Measurements from ENCODE around the gene IGFLR1. TPM values are rescaled to one million over a fixed set of nuclear protein-coding genes. Genes with fewer than 3 reads are reported as not detected.

IGFLR1 gene
- total and polyA plus RNA-seq, 12 donors: 4.9 to 35.3 (median 14.7) TPM

DNA sequence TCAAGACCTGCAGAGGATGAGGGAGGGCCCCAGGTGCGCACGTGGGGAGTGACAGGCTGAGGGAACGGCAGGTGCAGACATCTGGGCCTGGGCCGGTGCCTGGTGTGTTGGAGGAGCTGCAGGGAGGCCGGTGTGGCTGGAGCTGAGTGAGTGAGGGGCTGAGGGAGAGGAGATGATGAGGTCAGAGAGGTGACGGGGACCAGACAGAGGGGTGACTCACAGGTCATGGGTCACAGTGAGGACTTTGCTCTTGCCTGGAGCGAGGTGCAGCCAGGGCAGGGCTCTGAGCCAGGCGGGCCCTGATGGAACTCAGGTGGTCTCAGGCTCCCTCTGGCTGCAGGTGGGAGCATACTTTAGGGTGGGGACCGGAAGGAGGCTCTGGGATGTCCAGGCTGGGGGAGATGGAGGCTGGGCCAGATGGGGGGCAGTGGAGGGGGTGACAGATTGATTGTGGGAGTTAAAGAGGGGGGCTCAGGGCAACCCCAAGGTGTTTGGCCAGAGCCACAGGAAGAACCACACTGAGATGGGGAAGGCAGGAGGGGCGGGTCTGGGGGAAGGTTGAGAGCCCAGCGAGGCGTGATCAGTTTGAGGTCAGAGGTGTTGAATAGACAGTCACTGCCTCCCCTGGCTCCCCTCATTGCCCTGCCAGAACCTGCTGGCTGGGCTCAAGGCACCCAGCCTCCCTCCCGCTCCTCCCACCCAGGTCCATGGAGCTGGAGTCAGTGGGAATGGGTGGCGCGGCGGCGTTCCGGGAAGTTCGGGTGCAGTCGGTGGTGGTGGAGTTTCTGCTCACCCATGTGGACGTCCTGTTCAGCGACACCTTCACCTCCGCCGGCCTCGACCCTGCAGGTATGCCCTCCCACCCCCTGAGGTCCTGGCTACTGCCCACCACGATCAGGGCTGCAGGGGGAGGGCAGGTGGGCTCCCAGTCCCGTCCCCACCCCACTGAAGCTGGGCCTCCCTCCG, 41.5 kb upstream of the IGFLR1 start:
- peaks cover 0 to 6% of the 10 kb centered on the region in 2 donors for H3K36me3 ChIP-seq (replicated peaks in 1 of 2)
- H3K27ac ChIP-seq: no peak overlapping the region
- no peaks in the 10 kb centered on the region for H3K9me3 ChIP-seq (replicated peaks in 1 of 3)
- DNase-seq: no peak
- TF ChIP-seq, protein P1, sequence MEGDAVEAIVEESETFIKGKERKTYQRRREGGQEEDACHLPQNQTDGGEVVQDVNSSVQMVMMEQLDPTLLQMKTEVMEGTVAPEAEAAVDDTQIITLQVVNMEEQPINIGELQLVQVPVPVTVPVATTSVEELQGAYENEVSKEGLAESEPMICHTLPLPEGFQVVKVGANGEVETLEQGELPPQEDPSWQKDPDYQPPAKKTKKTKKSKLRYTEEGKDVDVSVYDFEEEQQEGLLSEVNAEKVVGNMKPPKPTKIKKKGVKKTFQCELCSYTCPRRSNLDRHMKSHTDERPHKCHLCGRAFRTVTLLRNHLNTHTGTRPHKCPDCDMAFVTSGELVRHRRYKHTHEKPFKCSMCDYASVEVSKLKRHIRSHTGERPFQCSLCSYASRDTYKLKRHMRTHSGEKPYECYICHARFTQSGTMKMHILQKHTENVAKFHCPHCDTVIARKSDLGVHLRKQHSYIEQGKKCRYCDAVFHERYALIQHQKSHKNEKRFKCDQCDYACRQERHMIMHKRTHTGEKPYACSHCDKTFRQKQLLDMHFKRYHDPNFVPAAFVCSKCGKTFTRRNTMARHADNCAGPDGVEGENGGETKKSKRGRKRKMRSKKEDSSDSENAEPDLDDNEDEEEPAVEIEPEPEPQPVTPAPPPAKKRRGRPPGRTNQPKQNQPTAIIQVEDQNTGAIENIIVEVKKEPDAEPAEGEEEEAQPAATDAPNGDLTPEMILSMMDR (IDR thresholded peaks at IDR 0.05): no peak
- no peak for TF ChIP-seq POLR2A (IDR thresholded peaks at IDR 0.05)
- H3K4me3 ChIP-seq: no peak overlapping the region
- no peaks in the 10 kb centered on the region for H3K27me3 ChIP-seq
- 86 to 92% (median 89%) methylated on average over 17 to 28 of the region's 28 CpGs for WGBS, 4 donors
- no peaks in the 10 kb centered on the region for H3K4me1 ChIP-seq (replicated peaks in 1 of 2)
- intact Hi-C loops (cut with DNase I): no loop called here

DNA sequence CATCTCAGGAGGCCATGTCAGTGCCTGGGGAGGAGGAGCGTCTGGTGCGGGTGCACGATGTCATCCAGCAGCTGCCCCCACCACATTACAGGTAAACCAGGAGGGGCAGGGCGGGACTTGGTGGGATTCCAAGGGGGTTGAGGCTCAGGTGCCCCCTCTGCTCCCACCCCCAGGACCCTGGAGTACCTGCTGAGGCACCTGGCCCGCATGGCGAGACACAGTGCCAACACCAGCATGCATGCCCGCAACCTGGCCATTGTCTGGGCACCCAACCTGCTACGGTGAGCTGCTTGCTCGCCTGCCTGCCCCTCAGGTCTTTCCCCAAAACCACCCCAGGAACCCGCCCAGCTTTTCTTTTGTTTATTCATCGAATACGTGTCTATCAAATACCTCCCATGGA, 40.3 kb upstream of the IGFLR1 start:
- H3K4me3 ChIP-seq: no peak overlapping the region
- no peaks in the 10 kb centered on the region for H3K4me1 ChIP-seq (replicated peaks in 1 of 2)
- H3K27me3 ChIP-seq: no peaks in the 10 kb centered on the region
- H3K27ac ChIP-seq: no peak overlapping the region
- peaks cover 0 to 6% of the 10 kb centered on the region in 2 donors for H3K36me3 ChIP-seq (replicated peaks in 1 of 2)
- TF ChIP-seq, protein P1 (IDR thresholded peaks at IDR 0.05): no peak
- TF ChIP-seq POLR2A (IDR thresholded peaks at IDR 0.05): no peak
- no peaks in the 10 kb centered on the region for H3K9me3 ChIP-seq (replicated peaks in 1 of 3)
- DNase-seq: no peak
- intact Hi-C loops (cut with DNase I): no loop called here
- WGBS, 4 donors: 93 to 98% (median 96%) methylated on average over 6 to 12 of the region's 12 CpGs

DNA sequence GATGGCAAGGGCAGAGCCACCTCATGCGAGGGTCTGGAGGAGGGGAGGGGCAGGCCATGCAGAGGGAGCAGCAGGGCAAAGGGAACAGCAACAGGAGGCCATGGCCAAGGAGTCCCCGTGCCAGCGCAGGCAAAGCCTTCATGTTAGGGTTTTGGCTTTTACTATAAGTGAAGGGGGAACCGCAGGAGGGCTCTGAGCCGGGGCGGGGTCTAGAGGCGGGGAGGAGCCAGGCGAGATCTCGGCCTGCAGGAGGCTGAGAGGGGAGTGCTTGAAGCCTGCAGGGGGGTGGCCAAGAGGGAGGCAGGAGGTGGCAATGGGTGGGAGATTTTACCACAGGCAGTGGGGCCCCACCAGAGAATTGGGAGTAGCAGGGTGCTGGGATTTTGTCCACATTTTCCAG, 39.4 kb upstream of the IGFLR1 start:
- Histone ChIP-seq H3K9me3 (replicated peaks in 1 of 3) (no peaks in the 10 kb centered on the region), H3K27me3 (no peaks in the 10 kb centered on the region), H3K4me1 (replicated peaks in 1 of 2) (no peaks in the 10 kb centered on the region), H3K4me3 (no peak overlapping the region), H3K36me3 (replicated peaks in 1 of 2) (peaks cover 0 to 6% of the 10 kb centered on the region in 2 donors), H3K27ac (no peak overlapping the region)
- intact Hi-C loops (cut with DNase I): no loop called here
- 84 to 92% (median 91%) methylated on average over 9 of the region's 9 CpGs for WGBS, 4 donors
- TF ChIP-seq, protein P1 (IDR thresholded peaks at IDR 0.05): no peak
- no peak for TF ChIP-seq POLR2A (IDR thresholded peaks at IDR 0.05)
- no peak for DNase-seq

DNA sequence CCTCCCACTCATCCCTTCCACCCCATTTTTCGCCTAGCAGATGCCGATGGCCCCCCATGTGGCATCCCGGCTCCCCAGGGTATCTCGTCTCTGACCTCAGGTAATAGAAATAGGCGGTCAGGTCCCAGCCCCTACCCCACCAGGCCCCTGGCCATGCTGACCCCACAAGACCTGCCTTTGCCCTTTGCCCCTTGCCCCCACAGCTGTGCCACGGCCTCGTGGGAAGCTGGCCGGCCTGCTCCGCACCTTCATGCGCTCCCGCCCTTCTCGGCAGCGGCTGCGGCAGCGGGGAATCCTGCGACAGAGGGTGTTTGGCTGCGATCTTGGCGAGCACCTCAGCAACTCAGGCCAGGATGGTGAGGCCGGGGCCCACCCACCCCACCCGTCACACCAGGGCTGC, 38.5 kb upstream of the IGFLR1 start:
- H3K4me1 ChIP-seq (replicated peaks in 1 of 2): no peaks in the 10 kb centered on the region
- intact Hi-C loops (cut with DNase I): no loop called here
- no peaks in the 10 kb centered on the region for H3K9me3 ChIP-seq (replicated peaks in 1 of 3)
- no peak overlapping the region for H3K4me3 ChIP-seq
- H3K27ac ChIP-seq: no peak overlapping the region
- DNase-seq: no peak
- TF ChIP-seq, protein P1 (IDR thresholded peaks at IDR 0.05): no peak
- TF ChIP-seq POLR2A (IDR thresholded peaks at IDR 0.05): no peak
- peaks cover 0 to 6% of the 10 kb centered on the region in 2 donors for H3K36me3 ChIP-seq (replicated peaks in 1 of 2)
- 94 to 97% (median 96%) methylated on average over 11 to 20 of the region's 20 CpGs for WGBS, 4 donors
- no peaks in the 10 kb centered on the region for H3K27me3 ChIP-seq

Measured in adrenal gland (tissue), 12 donors.